Stimulated activated CD4-positive, alpha-beta T cell treated with anti-CD3 and anti-CD28 coated beads, TNF-alpha, amount 100 ng/mL, for 4 hours (primary cell): ENCODE data around the gene MFSD12.

Experiments
- DNase-seq, 3 experiments: peaks; one replicate each; pipeline ENCODE4 v3.0.0-alpha.2; 2020; ENCODE audit warnings: low read depth in 3 of 3

The MFSD12 gene

DNA sequence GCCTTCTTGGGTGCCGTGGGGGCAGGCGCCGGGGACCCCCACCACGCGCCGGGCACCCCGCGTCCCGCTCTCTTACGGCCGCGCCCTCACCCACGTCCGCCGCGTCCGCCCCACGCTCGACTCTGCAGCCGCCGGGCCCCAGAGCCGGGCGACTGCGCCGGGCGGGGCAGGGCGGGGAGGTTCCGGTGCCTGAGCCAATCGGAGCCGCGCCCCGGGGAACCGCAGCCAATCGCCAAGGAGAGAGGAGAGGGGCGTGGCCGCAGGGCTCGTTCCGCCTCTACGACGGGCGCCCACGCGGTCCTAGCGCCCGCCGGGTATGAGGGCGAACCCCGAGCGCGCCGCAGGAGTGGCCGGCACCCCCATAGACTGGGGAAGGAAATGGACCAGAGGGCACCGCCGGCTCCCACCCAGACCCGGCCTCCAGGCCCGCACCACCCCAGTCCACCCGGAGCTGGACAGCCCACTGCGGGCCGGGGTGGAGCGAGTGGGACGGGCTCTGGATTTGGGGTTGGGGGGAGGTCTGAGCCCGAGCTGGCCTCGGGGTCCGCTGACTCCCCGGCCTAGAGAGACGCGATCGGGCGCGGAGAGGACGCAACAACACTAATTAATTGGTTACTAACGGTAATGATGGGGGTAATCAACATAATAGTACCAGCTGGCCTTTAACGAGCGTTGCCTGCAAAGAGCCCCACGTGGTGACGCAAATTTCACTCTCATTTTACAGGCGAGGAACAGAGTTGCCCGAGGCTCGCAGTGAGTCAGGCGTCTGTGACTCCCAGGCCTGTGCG lies at the start of gene MFSD12:
TSS of gene MFSD12 (minus strand) at position 126 of the 788 bp plus-strand sequence. CDS start 183 bp downstream, outside the sequence.
- peak; percentile 90 to 93 (median 91) for DNase-seq

DNA sequence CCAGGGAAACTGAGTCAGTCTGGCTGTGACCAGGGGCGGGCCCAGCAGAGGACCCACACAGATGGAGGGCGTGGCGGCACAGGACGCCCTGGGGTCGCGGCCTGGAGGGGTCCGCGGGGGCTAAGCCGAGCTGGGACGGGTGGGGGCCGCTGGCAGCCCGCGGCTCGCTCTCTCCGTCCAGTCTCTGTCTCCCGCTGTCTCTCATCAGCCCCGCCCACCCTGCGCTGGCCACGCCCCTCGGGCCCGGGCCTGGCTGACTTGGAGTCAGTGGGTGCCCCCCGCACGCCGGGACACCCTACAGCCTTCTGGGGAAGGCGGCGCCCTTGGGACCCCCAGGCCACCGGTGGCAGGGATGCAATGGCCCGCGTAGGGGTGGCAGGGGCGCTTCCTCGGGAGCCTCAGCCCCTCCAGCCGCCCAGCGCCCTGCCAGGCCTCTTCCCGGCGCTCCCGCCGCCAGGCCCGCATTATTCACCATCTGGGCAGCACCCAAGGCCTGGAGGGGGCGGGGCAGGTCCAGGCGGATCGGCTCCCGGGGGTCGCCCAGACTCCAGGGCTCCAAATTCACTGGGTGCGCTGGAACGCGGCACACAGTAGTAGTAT lies 49.4 kb upstream of the MFSD12 start, which contains the start of gene TBXA2R:
TSS of gene TBXA2R (minus strand) at position 186 of the 600 bp plus-strand sequence. CDS start 6,241 bp downstream, outside the sequence.
- DNase-seq: peak in 2 of 3 experiments; percentile 38 to 44

GRCh38 chr19:3606174-3606689 lies 48.8 kb upstream of the MFSD12 start:
- DNase-seq: no peak

GRCh38 chr19:3605770-3606169 lies 48.4 kb upstream of the MFSD12 start:
- DNase-seq: no peak

DNA sequence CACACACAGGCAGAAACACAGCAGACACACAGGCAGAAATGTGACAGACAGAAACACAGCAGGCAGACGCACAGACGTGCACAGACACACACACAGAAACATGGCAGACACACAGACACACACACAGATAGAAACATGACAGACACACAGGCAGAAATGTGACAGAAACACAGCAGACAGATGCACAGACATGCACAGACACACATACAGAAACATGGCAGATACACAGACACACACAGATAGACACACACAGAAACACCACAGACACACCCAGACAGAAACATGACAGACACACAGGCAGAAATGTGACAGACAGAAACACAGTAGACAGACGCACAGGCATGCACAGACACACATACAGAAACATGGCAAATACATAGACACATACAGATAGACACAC lies 48.0 kb upstream of the MFSD12 start:
- no peak for DNase-seq

DNA sequence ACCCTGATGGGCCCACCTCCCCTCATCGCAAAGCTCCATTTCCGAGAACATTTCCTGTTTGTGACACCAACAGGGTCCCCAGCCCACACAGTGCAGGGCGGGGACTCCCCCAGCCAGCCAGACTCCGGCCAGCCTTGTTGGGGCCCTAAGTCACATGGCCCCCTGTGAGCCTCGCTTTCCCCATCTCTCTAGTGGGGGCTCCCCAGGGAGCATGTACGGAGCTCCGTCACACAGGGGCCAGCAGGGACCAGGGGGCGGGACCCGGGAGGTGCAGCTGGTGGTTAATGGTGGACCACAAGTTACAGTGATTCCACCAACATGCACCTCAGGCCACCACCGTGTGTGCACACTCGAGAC lies 47.6 kb upstream of the MFSD12 start:
- no peak for DNase-seq

GRCh38 chr19:3604227-3604986 lies 47.0 kb upstream of the MFSD12 start:
- no peak for DNase-seq

- no peak for DNase-seq
Measured at GRCh38 chr19:3603121-3603811, 45.9 kb upstream of the MFSD12 start.

- DNase-seq: no peak
Measured at GRCh38 chr19:3601021-3601420, 43.6 kb upstream of the MFSD12 start.

DNA sequence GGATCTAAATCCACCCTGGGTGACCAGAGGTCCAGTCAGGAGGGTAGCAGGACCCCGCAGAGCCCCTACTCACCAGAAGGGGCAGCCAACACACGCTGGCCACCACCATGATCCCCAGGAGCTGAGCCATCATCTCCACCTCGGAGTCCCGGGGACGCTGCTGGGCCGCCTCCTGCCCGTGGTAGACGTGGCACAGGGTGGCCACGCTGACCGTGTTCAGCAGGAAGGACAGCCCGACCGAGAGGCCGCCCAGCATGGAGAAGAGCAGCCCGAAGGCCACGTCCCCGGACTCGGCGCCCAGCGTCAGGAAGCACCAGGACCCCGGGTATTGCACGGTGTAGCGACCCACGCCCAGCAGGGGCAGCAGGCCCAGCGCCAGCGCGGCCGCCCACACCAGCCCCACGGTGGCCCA lies 42.4 kb upstream of the MFSD12 start:
- no peak for DNase-seq

GRCh38 chr19:3595521-3596061 lies 38.2 kb upstream of the MFSD12 start:
- no peak for DNase-seq

DNA sequence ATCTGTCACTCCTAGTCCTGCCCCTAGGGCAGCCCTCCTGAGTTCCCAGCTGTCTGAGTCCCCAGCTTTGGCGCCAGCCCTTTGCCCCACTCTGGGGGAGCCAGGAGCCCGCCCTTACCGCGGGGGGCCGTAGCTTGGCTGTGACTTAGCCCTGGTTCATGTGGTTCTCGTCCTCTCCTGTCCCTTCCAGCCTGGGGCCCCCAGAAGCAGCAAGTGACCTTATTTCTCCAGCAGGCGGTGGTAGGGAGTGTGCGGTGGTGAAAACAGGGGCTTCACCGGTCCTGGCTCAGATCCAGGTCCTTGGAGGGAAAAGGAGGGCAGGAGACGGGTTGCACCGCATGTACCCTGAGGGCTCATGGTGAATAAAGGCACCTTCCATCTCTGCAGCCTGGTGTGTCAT lies 35.8 kb upstream of the MFSD12 start:
- DNase-seq: no peak

GRCh38 chr19:3591876-3592613 lies 34.7 kb upstream of the MFSD12 start:
- no peak for DNase-seq

DNA sequence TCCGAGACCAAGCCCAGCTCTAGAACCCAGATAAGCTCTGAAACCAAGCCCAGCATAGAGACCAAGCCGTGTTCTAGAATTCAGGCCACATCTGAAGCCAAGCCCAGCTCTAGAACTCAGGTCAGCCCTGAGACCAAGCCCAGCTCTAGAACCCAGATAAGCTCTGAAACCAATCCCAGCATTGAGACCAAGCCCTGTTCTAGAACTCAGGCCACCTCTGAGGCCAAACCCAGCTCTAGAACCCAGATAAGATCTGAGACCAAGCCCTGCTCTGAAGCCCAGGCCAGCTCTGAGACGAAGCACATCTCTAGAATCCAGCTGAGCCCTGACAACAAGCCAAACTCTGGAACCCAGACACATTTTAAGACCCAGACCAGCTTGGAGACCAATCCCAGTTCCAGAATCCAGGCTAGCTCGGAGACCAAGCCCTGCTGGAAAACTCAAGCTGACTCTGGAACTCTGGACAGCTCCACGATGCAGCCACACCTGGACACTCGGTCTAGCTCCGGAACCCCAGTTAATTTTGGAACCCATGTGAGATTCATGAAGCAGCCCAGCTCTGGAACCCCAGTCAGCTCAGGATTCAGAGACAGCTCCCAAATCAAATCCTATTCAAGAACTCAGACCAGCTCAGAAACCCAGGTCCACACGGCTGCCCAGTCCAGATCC lies 33.7 kb upstream of the MFSD12 start:
- DNase-seq: no peak

GRCh38 chr19:3589949-3590348 lies 32.6 kb upstream of the MFSD12 start:
- no peak for DNase-seq

- DNase-seq: no peak
Measured at GRCh38 chr19:3589439-3589838, 32.1 kb upstream of the MFSD12 start.

- no peak for DNase-seq
Measured at GRCh38 chr19:3586707-3587346, 29.4 kb upstream of the MFSD12 start.

GRCh38 chr19:3586127-3586626 lies 28.8 kb upstream of the MFSD12 start:
- no peak for DNase-seq
